Globus pallidus (tissue), 1 donor: ENCODE results near the gene KCNAB2.
"Not testable (repeated sequence)": the region's sequence is repeated elsewhere in the genome, so short reads cannot be mapped to it uniquely, and the experiment has no call there.

ENCODE experiments used
- DNase-seq: peaks from one replicate; pipeline ENCODE4 v3.0.0-alpha.2; 2015; ENCODE audit warnings: low spot score

The KCNAB2 gene

DNA sequence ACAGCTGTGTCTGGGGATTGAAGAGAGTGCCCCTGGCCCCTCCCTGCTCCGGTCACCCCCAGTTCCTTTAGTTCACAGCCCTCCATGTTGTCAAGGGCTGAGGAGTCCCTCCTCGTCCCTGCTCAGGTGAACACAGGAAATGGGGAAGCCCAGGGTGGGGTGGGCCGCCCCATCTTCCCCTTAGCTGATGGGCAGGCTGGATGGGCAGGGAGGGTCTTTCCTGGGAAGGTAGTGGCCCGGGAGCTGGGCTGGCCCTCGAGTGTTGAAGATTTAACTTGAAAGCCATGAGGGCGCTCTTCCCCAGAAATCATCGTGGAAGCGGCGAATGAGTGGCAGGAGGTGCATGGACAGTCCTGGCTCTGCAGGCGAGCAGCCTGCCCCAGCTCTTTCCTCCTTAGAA, 35.1 kb upstream of the KCNAB2 start:
- DNase-seq = no peak

DNA sequence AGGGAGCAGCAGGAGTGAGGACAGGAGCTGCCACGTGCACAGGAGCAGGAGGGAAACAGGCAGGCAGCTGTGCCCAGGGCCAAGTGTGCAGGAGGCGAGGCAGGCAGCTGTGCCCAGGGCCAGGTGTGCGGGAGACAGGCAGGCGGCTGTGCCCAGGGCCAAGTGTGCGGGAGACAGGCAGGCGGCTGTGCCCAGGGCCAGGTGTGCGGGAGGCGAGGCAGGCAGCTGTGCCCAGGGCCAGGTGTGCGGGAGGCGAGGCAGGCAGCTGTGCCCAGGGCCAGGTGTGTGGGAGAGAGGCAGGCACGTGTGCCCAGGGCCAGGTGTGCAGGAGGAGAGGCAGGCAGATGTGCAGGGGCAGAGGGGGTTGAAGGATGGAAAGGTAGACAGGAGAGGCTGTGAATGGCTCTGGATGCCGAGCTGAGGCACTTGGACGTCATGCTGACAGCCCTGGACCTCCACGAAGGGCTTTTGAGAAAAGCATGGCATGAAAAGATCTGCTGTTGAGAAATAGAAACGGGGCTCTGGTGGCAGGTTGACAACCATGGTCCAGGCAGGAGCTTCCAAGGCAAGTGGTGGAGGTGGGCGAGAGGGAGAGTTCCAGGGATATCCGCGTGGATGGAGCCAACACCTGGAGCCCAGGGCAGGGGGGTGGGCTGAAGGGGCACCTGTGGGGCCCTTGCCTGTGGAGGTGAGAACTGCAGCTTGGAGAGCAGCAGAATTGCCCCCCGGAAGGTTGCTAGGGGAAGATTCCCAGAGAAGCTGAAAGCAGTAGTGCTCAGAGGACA, 34.3 kb upstream of the KCNAB2 start:
- DNase-seq = no peak

- DNase-seq = no peak
These were observed 33.8 kb upstream of the KCNAB2 start for GRCh38 chr1:6011946-6012258.

- no peak for DNase-seq
These were observed 33.0 kb upstream of the KCNAB2 start for GRCh38 chr1:6012529-6013318.

- DNase-seq = no peak
These were observed 32.2 kb upstream of the KCNAB2 start for GRCh38 chr1:6013491-6013890.

DNA sequence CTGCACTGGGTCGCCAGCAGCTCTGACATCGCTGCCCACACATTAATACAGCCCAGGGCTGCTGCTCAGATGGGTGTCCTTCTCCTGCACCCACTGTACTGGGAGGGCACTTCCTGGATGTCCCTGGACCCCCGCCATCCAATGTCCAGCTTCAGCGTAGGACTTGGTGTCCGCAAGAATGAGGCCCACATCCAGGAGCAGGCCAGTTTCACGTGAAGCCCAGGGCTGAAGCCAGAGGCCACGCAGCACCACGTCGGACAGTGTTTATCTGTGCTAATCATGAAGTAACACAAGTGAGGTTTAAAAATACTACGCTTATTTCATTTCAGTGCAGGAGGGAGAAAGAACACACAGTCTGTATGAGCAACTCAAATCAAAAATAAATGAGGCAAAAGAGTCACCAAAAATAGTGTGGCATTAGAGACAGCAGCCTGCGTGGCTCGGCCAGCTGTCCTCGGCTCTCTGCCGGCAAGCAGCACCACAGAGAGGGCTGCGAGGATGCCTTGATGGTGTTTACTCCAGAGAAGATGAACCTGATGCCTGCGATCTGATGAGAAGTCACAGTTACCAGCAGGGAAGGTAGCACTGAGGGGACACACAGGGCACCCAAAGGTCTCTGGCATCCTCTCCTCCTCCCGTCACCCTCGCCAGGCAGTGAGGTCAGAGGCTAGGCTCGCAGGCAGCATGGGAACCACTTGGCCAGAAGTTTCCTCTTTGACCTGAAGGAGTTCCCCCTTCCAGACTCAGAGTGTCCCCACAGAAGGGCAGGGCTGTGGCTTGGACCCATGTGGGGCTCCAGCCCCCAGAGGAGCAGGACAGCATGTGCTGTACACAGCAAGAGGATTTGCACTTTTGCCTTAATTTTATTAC, 31.3 kb upstream of the KCNAB2 start:
- DNase-seq = no peak

GRCh38 chr1:6016191-6016865, 29.4 kb upstream of the KCNAB2 start:
- no peak for DNase-seq

GRCh38 chr1:6017654-6018053, 28.0 kb upstream of the KCNAB2 start:
- not testable (repeated sequence) for DNase-seq

DNA sequence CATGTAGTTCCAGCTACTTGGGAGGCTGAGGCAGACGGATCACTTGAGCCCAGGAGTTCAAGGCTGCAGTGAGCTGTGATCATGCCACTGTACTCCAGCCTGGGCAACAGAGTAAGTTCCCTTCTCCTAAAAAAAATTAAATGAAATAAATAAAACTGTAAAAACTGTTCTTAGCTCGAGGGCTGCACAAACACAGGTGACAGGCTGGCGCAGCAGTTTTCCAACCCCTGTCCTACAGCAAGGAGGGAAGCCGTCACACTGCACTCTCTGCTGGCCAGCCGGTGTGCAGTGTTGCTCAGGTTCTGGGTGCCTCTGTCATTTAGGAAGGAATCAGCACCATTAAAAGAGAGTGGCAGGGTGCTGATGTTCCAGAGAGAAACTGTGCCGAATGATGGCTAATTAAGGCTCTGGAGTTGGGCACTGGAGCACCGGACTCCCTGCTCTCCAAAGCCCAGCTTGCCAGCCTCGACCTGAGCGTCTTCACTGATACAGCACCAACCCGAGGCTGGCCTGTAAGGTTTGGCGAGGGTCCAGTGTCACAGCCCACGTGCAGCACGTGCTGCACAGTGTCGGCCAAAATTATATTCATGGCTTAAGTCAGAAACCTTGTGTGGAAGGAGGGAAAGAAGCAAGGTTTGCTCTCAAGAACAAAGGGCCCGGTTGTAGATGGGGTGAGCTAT, 26.4 kb upstream of the KCNAB2 start:
- DNase-seq = no peak

DNA sequence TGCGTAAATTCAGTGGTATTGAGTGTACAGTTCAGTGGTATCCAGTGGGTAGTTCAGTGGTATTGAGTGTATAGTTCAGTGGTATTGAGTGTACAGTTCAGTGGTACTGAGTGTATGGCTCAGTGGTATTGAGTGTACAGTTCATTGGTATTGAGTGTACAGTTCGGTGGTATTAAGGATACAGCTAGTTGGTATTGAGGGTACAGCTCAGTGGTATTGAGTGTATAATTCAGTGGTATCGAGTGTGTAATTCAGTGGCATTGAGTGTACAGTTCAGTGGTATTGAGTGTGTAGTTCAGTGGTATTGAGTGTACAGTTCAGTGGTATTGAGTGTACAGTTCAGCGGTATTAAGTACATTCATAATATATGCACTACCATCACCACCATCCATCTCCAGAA, 23.5 kb upstream of the KCNAB2 start:
- DNase-seq = no peak

DNA sequence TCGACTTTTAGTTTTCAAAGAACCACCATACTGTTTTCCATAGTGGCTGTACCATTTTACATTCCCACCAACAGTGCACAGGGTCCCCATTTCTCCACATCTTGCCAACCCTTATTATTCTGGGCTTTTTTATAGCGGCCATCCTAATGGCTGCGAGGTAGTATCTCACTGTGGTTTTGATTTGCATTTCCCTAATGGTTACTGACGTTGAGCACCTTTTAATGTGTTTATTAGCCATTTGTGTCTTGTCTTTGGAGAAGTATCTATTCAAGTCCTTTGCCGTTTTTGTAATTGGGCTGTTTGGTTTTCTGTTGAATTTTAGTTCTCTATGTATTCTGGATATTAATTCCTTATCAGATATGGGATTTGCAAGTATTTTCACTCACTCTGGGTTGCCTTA, 22.3 kb upstream of the KCNAB2 start:
- DNase-seq = no peak

DNA sequence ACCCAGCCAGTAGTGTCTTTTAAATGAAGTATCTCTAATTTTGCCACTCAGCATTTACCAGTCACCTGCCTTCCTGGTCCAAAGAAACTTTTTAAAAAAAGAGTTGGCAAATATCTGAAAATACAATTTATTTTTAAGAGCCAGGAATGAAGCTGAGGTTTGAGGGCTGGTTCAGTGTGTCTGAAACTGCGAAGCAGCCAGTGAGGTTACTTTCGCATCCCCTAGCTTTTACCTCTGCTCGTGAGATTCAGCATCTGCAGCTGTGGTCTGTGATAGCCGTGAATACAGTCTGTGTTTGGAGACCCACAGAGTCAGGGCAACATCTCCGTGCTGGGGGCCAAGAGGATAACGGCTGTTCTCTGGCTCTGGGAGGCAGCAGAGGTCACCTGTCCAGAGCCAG, 21.3 kb upstream of the KCNAB2 start:
- DNase-seq = no peak

DNA sequence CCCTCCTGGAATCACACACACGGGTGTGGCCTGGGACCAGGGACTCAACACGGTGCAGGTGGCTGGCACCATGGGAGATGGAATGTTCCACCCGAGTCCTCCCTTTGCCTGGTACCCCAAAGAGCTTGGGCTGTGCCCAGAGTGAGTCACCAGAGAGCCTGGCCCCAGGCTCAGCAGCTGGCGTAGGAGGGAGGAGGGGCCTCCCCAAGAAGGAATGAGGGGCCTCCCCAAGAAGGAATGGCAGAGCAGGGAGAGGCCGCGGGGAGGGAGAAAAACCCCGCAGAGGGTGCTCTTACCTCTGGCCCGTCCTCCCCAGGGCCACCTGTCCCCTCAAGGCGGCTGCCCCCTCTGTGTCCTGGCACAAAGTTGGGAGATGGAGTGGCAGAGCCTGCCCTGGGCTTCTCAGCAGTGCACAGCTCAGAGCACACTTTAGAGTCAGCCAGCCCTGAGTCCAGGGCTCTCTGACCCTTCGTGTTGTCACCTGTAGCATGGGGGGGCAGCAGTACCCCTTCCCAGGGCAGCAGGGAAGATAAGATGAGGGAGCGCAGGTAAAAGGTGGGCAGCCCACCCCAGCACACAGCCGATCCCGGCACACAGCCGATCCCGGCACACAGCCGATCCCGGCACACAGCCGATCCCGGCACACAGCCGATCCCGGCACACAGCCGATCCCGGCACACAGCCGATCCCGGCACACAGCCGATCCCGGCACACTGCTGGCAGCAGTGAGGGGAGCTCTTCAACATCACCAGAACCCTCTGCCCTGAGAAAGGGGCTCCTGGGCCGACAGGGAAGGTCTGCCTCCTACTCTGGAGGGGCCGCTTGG, 20.2 kb upstream of the KCNAB2 start:
- no peak for DNase-seq

GRCh38 chr1:6026095-6026809, 19.4 kb upstream of the KCNAB2 start:
- peak; percentile 22 for DNase-seq

DNA sequence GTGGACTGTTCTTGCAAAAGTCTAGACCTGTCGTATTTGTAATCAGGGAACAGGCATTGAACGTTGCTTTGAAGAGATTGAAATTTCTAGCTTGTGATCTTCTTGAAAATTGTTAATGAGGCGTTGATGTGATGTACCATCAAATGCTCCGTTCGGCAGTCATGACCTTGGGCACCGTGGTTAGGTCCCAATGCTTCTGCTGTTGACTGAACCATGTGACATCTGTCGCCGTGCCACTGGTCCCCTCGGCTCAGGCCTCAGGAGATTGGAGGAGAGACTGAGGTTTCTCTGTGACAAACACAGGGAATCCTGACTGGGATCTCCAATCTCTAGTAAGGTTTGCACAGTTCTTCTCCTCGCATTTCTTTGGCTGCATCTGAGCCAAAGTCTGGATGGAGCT, 18.1 kb upstream of the KCNAB2 start:
- DNase-seq = no peak

- peak; percentile 16 for DNase-seq
These were observed 17.4 kb upstream of the KCNAB2 start for GRCh38 chr1:6028042-6028850.

DNA sequence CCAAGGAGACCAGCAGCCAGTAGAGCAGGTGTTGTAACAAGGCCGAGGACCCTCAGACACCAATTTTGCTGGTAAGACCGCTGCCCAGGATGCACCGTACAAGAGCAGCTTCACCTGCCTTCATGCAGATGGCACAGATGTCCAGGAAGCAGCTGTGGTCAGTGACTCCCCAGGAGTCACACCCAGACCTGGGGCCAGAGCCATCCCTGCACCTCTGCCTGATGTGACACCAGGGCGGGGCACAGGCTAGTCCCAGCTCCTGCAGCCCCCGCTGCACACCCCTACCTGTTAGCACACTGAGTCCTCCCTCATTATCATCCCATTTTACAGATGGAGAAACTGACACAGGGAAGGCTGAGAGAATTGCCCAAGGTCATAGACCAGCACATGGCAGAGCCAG, 16.3 kb upstream of the KCNAB2 start:
- no peak for DNase-seq

- DNase-seq = no peak
These were observed 15.6 kb upstream of the KCNAB2 start for GRCh38 chr1:6030132-6030531.
